Measurements from ENCODE around the gene FTSJ3. TPM values are rescaled to one million over a fixed set of nuclear protein-coding genes. Genes with fewer than 3 reads are reported as not detected.

Gene FTSJ3
- total and polyA plus RNA-seq, 11 donors, result 12.5 to 46.5 (median 25.7) TPM

- Histone ChIP-seq H3K27ac (peak within 1 kb of the TSS; percentile 88 to 99 (median 98)), H3K4me3 (peak within 1 kb of the TSS; percentile 65 to 99 (median 82)), H3K4me1 (peaks cover 3 to 70% (median 42%) of the 10 kb centered on the region in 12 donors), H3K27me3 (no peaks in the 10 kb centered on the region), H3K9me3 (no peaks in the 10 kb centered on the region), H3K36me3 (peaks cover 0 to 28% (median 17%) of the 10 kb centered on the region in 9 donors)
- ATAC-seq (peak in 2 of 4 donors; percentile 8 to 20), DNase-seq (peak; percentile 49 to 93 (median 93))
- intact Hi-C loops (cut with DNase I), result loop anchor here in 4 of 10 donors (5.0 to 10.0 kb wide), 5 partner anchors 50 to 350 kb away; partner anchors contain the start of genes FTSJ3 (in 3 of the 4), PSMC5 (in 3 of the 4), DCAF7 (in 1 of the 4) and SMARCD2 (in 1 of the 4)
- WGBS, 4 donors, result 0 to 1% (median 1%) methylated on average over 39 to 67 of the region's 67 CpGs
- TF ChIP-seq CTCF (IDR thresholded peaks at IDR 0.05), result peak in 3 of 12 donors; percentile 10 to 30 (median 16)
- no peak for TF ChIP-seq POLR2A (IDR thresholded peaks at IDR 0.05)
Measured at GRCh38 chr17:63774141-63774968, 53.1 kb downstream of the FTSJ3 start, which contains the start of gene DDX42. TSS of gene DDX42 (plus strand) at chr17:63774170. CDS start at chr17:63787050, 12,880 bp downstream.

- H3K9me3 ChIP-seq, result no peaks in the 10 kb centered on the region
- DNase-seq, result peak; percentile 98 to 99 (median 99)
- H3K36me3 ChIP-seq, result peaks cover 0 to 26% (median 10%) of the 10 kb centered on the region in 9 donors
- peaks cover 3 to 70% (median 43%) of the 10 kb centered on the region in 12 donors for H3K4me1 ChIP-seq
- WGBS, 4 donors, result 0% methylated on average over 36 to 74 of the region's 74 CpGs
- H3K27me3 ChIP-seq, result no peaks in the 10 kb centered on the region
- TF ChIP-seq POLR2A (IDR thresholded peaks at IDR 0.05) (peak; percentile 79 to 97), CTCF (IDR thresholded peaks at IDR 0.05) (no peak)
- ATAC-seq, result peak; percentile 93 to 96 (median 96)
- intact Hi-C loops (cut with DNase I), result loop anchor here in 5 of 10 donors (2.0 to 10.0 kb wide), 7 partner anchors 31 to 349 kb away; partner anchors contain the start of genes FTSJ3 (in 3 of the 5), PSMC5 (in 3 of the 5), SMARCD2 (in 2 of the 5) and DCAF7 (in 1 of the 5)
- peak within 1 kb of the TSS; percentile 65 to 99 (median 82) for H3K4me3 ChIP-seq
- peak within 1 kb of the TSS; percentile 88 to 99 (median 98) for H3K27ac ChIP-seq
Measured at GRCh38 chr17:63773272-63774140, 54.0 kb downstream of the FTSJ3 start, which contains the start of gene CCDC47. TSS of gene CCDC47 (minus strand) at chr17:63773597. CDS start at chr17:63766175, 7,422 bp downstream.

GRCh38 chr17:63772801-63773271 is 54.6 kb downstream of the FTSJ3 start:
- ATAC-seq (no peak), DNase-seq (no peak)
- no peaks in the 10 kb centered on the region for H3K27me3 ChIP-seq
- no peak for TF ChIP-seq POLR2A (IDR thresholded peaks at IDR 0.05)
- no peak for TF ChIP-seq CTCF (IDR thresholded peaks at IDR 0.05)
- intact Hi-C loops (cut with DNase I), result loop anchor here in 5 of 10 donors (2.0 to 10.0 kb wide), 7 partner anchors 30 to 348 kb away; partner anchors contain the start of genes FTSJ3 (in 3 of the 5), PSMC5 (in 3 of the 5), SMARCD2 (in 2 of the 5) and DCAF7 (in 1 of the 5)
- H3K4me3 ChIP-seq, result peak overlapping the region; percentile 65 to 99 (median 79)
- H3K4me1 ChIP-seq, result peaks cover 3 to 71% (median 46%) of the 10 kb centered on the region in 12 donors
- peaks cover 0 to 26% (median 4%) of the 10 kb centered on the region in 9 donors for H3K36me3 ChIP-seq
- no peaks in the 10 kb centered on the region for H3K9me3 ChIP-seq
- WGBS, 4 donors, result 4 to 5% (median 4%) methylated on average over 7 of the region's 7 CpGs
- H3K27ac ChIP-seq, result peak overlapping the region; percentile 85 to 99 (median 98)

Other genes with a start within 250 kb of the FTSJ3 start
- 10 to 100 TPM; 23.0 to 48.0 (median 40.6) TPM for gene TACO1, start 226.8 kb downstream of the FTSJ3 start, total RNA-seq
- 10 to 100 TPM; 52.7 to 54.9 TPM for gene TACO1, start 226.8 kb downstream of the FTSJ3 start, polyA plus RNA-seq
- gene MAP3K3, start 205.2 kb downstream of the FTSJ3 start, total RNA-seq, result 100 to 1,000 TPM in 1 of 9 donors, 10 to 100 TPM in 8; 31.0 to 102 (median 58.0) TPM
- 10 to 100 TPM; 20.5 to 70.9 TPM for gene MAP3K3, start 205.2 kb downstream of the FTSJ3 start, polyA plus RNA-seq
- gene LIMD2, start 127.5 kb downstream of the FTSJ3 start, total RNA-seq, result 10 to 100 TPM in 2 of 9 donors, 1 to 10 TPM in 7; 1.9 to 48.0 (median 3.4) TPM
- gene LIMD2, start 127.5 kb downstream of the FTSJ3 start, polyA plus RNA-seq, result 1 to 10 TPM; 4.0 to 5.4 TPM
- 10 to 100 TPM; 10.2 to 26.1 (median 15.3) TPM for gene STRADA, start 85.9 kb downstream of the FTSJ3 start, total RNA-seq
- gene STRADA, start 85.9 kb downstream of the FTSJ3 start, polyA plus RNA-seq, result 10 to 100 TPM; 15.9 to 18.3 TPM
- gene CCDC47, start 54.1 kb downstream of the FTSJ3 start, total RNA-seq, result 100 to 1,000 TPM in 2 of 9 donors, 10 to 100 TPM in 7; 54.4 to 115 (median 84.3) TPM
- 100 to 1,000 TPM in 1 of 2 donors, 10 to 100 TPM in 1; 38.4 to 139 TPM for gene CCDC47, start 54.1 kb downstream of the FTSJ3 start, polyA plus RNA-seq
- gene DDX42, start 53.5 kb downstream of the FTSJ3 start, total RNA-seq, result 10 to 100 TPM; 30.1 to 75.0 (median 61.0) TPM
- 10 to 100 TPM; 34.4 to 44.8 TPM for gene DDX42, start 53.5 kb downstream of the FTSJ3 start, polyA plus RNA-seq
- 100 to 1,000 TPM in 7 of 9 donors, 10 to 100 TPM in 2; 64.7 to 143 (median 113) TPM for gene PSMC5, start 232 bp downstream of the FTSJ3 start, total RNA-seq
- gene PSMC5, start 232 bp downstream of the FTSJ3 start, polyA plus RNA-seq, result 100 to 1,000 TPM; 164 to 189 TPM
- gene SMARCD2, start 15.0 kb upstream of the FTSJ3 start, total RNA-seq, result 10 to 100 TPM; 11.3 to 40.9 (median 24.1) TPM
- 10 to 100 TPM; 16.5 to 26.9 TPM for gene SMARCD2, start 15.0 kb upstream of the FTSJ3 start, polyA plus RNA-seq
- gene CSH2, start 46.0 kb upstream of the FTSJ3 start, total RNA-seq, result not detected
- not detected for gene CSH2, start 46.0 kb upstream of the FTSJ3 start, polyA plus RNA-seq
- not detected for gene GH2, start 54.3 kb upstream of the FTSJ3 start, total RNA-seq
- gene GH2, start 54.3 kb upstream of the FTSJ3 start, polyA plus RNA-seq, result not detected
- gene CSH1, start 68.9 kb upstream of the FTSJ3 start, total RNA-seq, result not detected
- gene CSH1, start 68.9 kb upstream of the FTSJ3 start, polyA plus RNA-seq, result not detected
- gene CSHL1, start 83.6 kb upstream of the FTSJ3 start, total RNA-seq, result not detected
- not detected for gene CSHL1, start 83.6 kb upstream of the FTSJ3 start, polyA plus RNA-seq
- not detected for gene GH1, start 91.2 kb upstream of the FTSJ3 start, total RNA-seq
- gene GH1, start 91.2 kb upstream of the FTSJ3 start, polyA plus RNA-seq, result not detected
- gene CD79B, start 104.7 kb upstream of the FTSJ3 start, total RNA-seq, result 10 to 100 TPM in 2 of 9 donors, 1 to 10 TPM in 7; 2.2 to 16.2 (median 4.3) TPM
- 1 to 10 TPM; 5.1 to 6.3 TPM for gene CD79B, start 104.7 kb upstream of the FTSJ3 start, polyA plus RNA-seq
- 1 to 10 TPM in 4 of 9 donors, under 1 TPM in 5; 0.37 to 2.1 (median 0.67) TPM for gene SCN4A, start 145.3 kb upstream of the FTSJ3 start, total RNA-seq
- 1 to 10 TPM in 1 of 2 donors, under 1 TPM in 1; 0.33 to 1.8 TPM for gene SCN4A, start 145.3 kb upstream of the FTSJ3 start, polyA plus RNA-seq
- gene PRR29, start 170.7 kb upstream of the FTSJ3 start, total RNA-seq, result 1 to 10 TPM in 1 of 9 donors, under 1 TPM in 5, not detected in 3; 0.15 to 1.8 (median 0.34) TPM
- gene PRR29, start 170.7 kb upstream of the FTSJ3 start, polyA plus RNA-seq, result under 1 TPM; 0.15 to 0.19 TPM
- gene ICAM2, start 193.0 kb upstream of the FTSJ3 start, total RNA-seq, result 100 to 1,000 TPM in 2 of 9 donors, 10 to 100 TPM in 7; 24.4 to 262 (median 33.0) TPM
- 10 to 100 TPM; 61.0 to 64.1 TPM for gene ICAM2, start 193.0 kb upstream of the FTSJ3 start, polyA plus RNA-seq

Data from heart left ventricle (tissue), 16 donors.